ENCODE data around the gene PPM1L.
"Not testable (repeated sequence)": the region's sequence is repeated elsewhere in the genome, so short reads cannot be mapped to it uniquely, and the experiment has no call there.

Gene PPM1L

GRCh38 chr3:160931474-160931873 is 175.4 kb downstream of the PPM1L start:
- DNase-seq (ENCODE audit: low spot score), result no peak

- no peak for DNase-seq (ENCODE audit: low spot score)
Measured at GRCh38 chr3:160935413-160936095, 179.5 kb downstream of the PPM1L start.

GRCh38 chr3:160941885-160942494 is 186.0 kb downstream of the PPM1L start:
- DNase-seq (ENCODE audit: low spot score), result peak; percentile 71

- DNase-seq (ENCODE audit: low spot score), result no peak
Measured at GRCh38 chr3:160943996-160944395, 188.0 kb downstream of the PPM1L start.

- no peak for DNase-seq (ENCODE audit: low spot score)
Measured at GRCh38 chr3:160945336-160945735, 189.3 kb downstream of the PPM1L start.

GRCh38 chr3:160948273-160948672 is 192.2 kb downstream of the PPM1L start:
- DNase-seq (ENCODE audit: low spot score), result no peak

GRCh38 chr3:160949460-160949859 is 193.4 kb downstream of the PPM1L start:
- no peak for DNase-seq (ENCODE audit: low spot score)

GRCh38 chr3:160950542-160950941 is 194.5 kb downstream of the PPM1L start:
- no peak for DNase-seq (ENCODE audit: low spot score)

- no peak for DNase-seq (ENCODE audit: low spot score)
Measured at GRCh38 chr3:160950954-160951353, 194.9 kb downstream of the PPM1L start.

- DNase-seq (ENCODE audit: low spot score), result no peak
Measured at GRCh38 chr3:160951642-160952487, 195.8 kb downstream of the PPM1L start.

GRCh38 chr3:160953686-160954085 is 197.7 kb downstream of the PPM1L start:
- no peak for DNase-seq (ENCODE audit: low spot score)

- DNase-seq (ENCODE audit: low spot score), result no peak
Measured at GRCh38 chr3:160956785-160957184, 200.8 kb downstream of the PPM1L start.

GRCh38 chr3:160960568-160960967 is 204.5 kb downstream of the PPM1L start:
- no peak for DNase-seq (ENCODE audit: low spot score)

- DNase-seq (ENCODE audit: low spot score), result no peak
Measured at GRCh38 chr3:160963949-160964348, 207.9 kb downstream of the PPM1L start.

- no peak for DNase-seq (ENCODE audit: low spot score)
Measured at GRCh38 chr3:160968761-160969160, 212.7 kb downstream of the PPM1L start.

GRCh38 chr3:160973067-160973809 is 217.2 kb downstream of the PPM1L start:
- DNase-seq (ENCODE audit: low spot score), result no peak

- DNase-seq (ENCODE audit: low spot score), result no peak
Measured at GRCh38 chr3:160977773-160978172, 221.7 kb downstream of the PPM1L start.

GRCh38 chr3:160980740-160981139 is 224.7 kb downstream of the PPM1L start:
- DNase-seq (ENCODE audit: low spot score), result no peak

- DNase-seq (ENCODE audit: low spot score), result peak; percentile 59
Measured at GRCh38 chr3:160981217-160981938, 225.3 kb downstream of the PPM1L start.

- DNase-seq (ENCODE audit: low spot score), result no peak
Measured at GRCh38 chr3:160982491-160982890, 226.5 kb downstream of the PPM1L start.

GRCh38 chr3:160983900-160984299 is 227.9 kb downstream of the PPM1L start:
- DNase-seq (ENCODE audit: low spot score), result not testable (repeated sequence)

- no peak for DNase-seq (ENCODE audit: low spot score)
Measured at GRCh38 chr3:160986069-160986468, 230.0 kb downstream of the PPM1L start.

Measured in globus pallidus (tissue), 1 donor.